Neural cell (in vitro differentiated cells): ENCODE results near the gene FHOD3. TPM values are rescaled to one million over a fixed set of nuclear protein-coding genes. Genes with fewer than 3 reads are reported as not detected.

Experiments used
- H2AFZ ChIP-seq: fragments of 200-600, 300-800 bp; sonication (generic), shearing (Covaris generic); 2 replicates; pipeline ENCODE4 v1.6.0; 2014; ENCODE audit warnings: low read depth, mild to moderate bottlenecking, antibody characterized with exemption, low read length, moderate library complexity
- H3F3A ChIP-seq: fragments of 200-600 bp; shearing (Covaris generic); 2 replicates; pipeline ENCODE4 v1.6.1; 2016; ENCODE audit warnings: mild to moderate bottlenecking, moderate library complexity, mixed read lengths, antibody characterized with exemption, low read length; ENCODE audit not compliant: insufficient read depth, poor library complexity, severe bottlenecking
- H3K27ac ChIP-seq: fragments of 200-600, 300-800 bp; sonication (generic), shearing (Covaris generic); 2 replicates; pipeline ENCODE4 v1.5.1; 2014; ENCODE audit warnings: mild to moderate bottlenecking, low read length, moderate library complexity
- H3K27me3 ChIP-seq: fragments of 300-800, 200-600 bp; sonication (generic), shearing (Covaris generic); 2 replicates; pipeline ENCODE4 v1.6.0; 2014; ENCODE audit warnings: mild to moderate bottlenecking, low read depth, low read length, moderate library complexity; ENCODE audit not compliant: insufficient read depth
- H3K36me3 ChIP-seq: fragments of 300-800, 200-600 bp; sonication (generic), shearing (Covaris generic); 2 replicates; pipeline ENCODE4 v1.5.1; 2014; ENCODE audit warnings: mild to moderate bottlenecking, antibody characterized with exemption, low read length, moderate library complexity; ENCODE audit not compliant: insufficient read depth
- H3K4me2 ChIP-seq: fragments of 300-800, 200-600 bp; sonication (generic), shearing (Covaris generic); 2 replicates; pipeline ENCODE4 v1.6.0; 2014; ENCODE audit warnings: mild to moderate bottlenecking, low read length
- H3K4me3 ChIP-seq: fragments of 300-800, 200-600 bp; sonication (generic), shearing (Covaris generic); 2 replicates; pipeline ENCODE4 v1.5.1; 2014; ENCODE audit warnings: mild to moderate bottlenecking, low read length, moderate library complexity
- H3K79me2 ChIP-seq: fragments of 200-600 bp; shearing (Covaris generic); replicated peaks from 2 replicates; pipeline ENCODE4 v1.6.0; 2014; ENCODE audit warnings: mild to moderate bottlenecking, low read length, moderate library complexity; ENCODE audit not compliant: insufficient read depth
- H3K9ac ChIP-seq: fragments of 300-800, 200-600 bp; sonication (generic), shearing (Covaris generic); 2 replicates; pipeline ENCODE4 v1.6.1; 2016; ENCODE audit warnings: mild to moderate bottlenecking, low read length, mixed read lengths
- H3K9me2 ChIP-seq: fragments of 200-600 bp; shearing (Covaris generic); 2 replicates; pipeline ENCODE4 v1.6.1; 2016; ENCODE audit warnings: mild to moderate bottlenecking, low read length, mixed read lengths; ENCODE audit not compliant: insufficient read depth
- H3K9me3 ChIP-seq: fragments of 200-600, 300-800 bp; sonication (generic), shearing (Covaris generic); 2 replicates; pipeline ENCODE4 v1.6.1; 2016; ENCODE audit warnings: mild to moderate bottlenecking, mixed run types, low read length, moderate library complexity, mixed read lengths
- H4K20me1 ChIP-seq: fragments of 200-600 bp; shearing (Covaris generic); 2 replicates; pipeline ENCODE4 v1.6.1; 2016; ENCODE audit warnings: mild to moderate bottlenecking, mixed run types; ENCODE audit not compliant: insufficient read depth
- EP300 ChIP-seq: fragments of 450-650 bp; conservative IDR thresholded peaks from 2 replicates; pipeline ENCODE4 v1.6.1; 2014; ENCODE audit warnings: antibody characterized with exemption, mild to moderate bottlenecking, moderate library complexity; ENCODE audit not compliant: poor library complexity, severe bottlenecking
- EZH2 ChIP-seq: fragments of 200-600, 300-800 bp; shearing (Covaris generic), sonication (generic); IDR thresholded peaks from 2 replicates; pipeline ENCODE4 v1.6.1; 2014; ENCODE audit warnings: antibody characterized with exemption, low read length, borderline replicate concordance, mild to moderate bottlenecking; ENCODE audit not compliant: insufficient read depth, poor library complexity, severe bottlenecking
- MXI1 ChIP-seq: fragments of 450-650 bp; conservative IDR thresholded peaks from 2 replicates; pipeline ENCODE4 v1.6.1; 2014; ENCODE audit warnings: antibody characterized with exemption, mild to moderate bottlenecking; ENCODE audit not compliant: poor library complexity, severe bottlenecking
- POLR2AphosphoS5 ChIP-seq: IDR thresholded peaks from 2 replicates; pipeline ENCODE4 v1.6.1; 2012
- RAD21 ChIP-seq: fragments of 450-650 bp; conservative IDR thresholded peaks from 2 replicates; pipeline ENCODE4 v1.6.1; 2014; ENCODE audit warnings: antibody characterized with exemption, mild to moderate bottlenecking, moderate library complexity
- SMC3 ChIP-seq: fragments of 450-650 bp; conservative IDR thresholded peaks from 2 replicates; pipeline ENCODE4 v1.6.1; 2014; ENCODE audit warnings: antibody characterized with exemption, mild to moderate bottlenecking, moderate library complexity; ENCODE audit not compliant: poor library complexity
- TAF1 ChIP-seq: IDR thresholded peaks from 2 replicates; pipeline ENCODE4 v1.6.1; 2012; ENCODE audit warnings: low read depth
- polyA plus RNA-seq: library from polyadenylated mRNA; depleted of rRNA; stranded (reverse); fragments of >200 nt; gene quantifications from 2 replicates; pipeline ENCODE4 v1.2.3, GENCODE V29; 2014
- TF ChIP-seq, protein P1 (sequence below): IDR thresholded peaks from 2 replicates; pipeline ENCODE4 v1.6.1; 2012; ENCODE audit warnings: borderline replicate concordance
- TF ChIP-seq, protein P2 (sequence below): fragments of 450-650 bp; IDR thresholded peaks from 2 replicates; pipeline ENCODE4 v1.5.1; 2014; ENCODE audit warnings: antibody characterized with exemption, mild to moderate bottlenecking, moderate library complexity; ENCODE audit not compliant: poor library complexity, severe bottlenecking

The FHOD3 gene
- polyA plus RNA-seq, 1 donor from 2014 or later, result 19.4 TPM

DNA sequence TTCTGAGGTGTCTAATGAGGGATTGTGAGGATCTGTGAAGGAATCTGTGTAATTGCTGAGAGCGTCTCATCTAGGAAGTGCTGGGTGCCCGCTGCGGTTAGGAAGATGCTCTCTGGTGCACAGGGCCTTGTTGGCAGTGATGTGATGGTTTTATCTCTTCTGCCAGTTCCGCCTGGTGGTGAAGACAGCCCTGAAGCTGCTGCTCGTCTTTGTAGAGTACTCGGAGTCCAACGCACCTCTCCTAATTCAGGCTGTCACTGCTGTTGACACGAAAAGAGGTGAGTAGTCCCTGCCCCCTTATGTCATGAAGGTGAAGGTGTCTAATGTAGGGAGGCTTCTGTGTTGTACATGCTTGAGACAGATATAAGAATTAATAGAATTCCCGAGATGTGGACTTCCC lies 297.1 kb downstream of the FHOD3 start:
- H3K9me3 ChIP-seq, result no peaks in the 10 kb centered on the region
- H3K9ac ChIP-seq, result no peak overlapping the region

DNA sequence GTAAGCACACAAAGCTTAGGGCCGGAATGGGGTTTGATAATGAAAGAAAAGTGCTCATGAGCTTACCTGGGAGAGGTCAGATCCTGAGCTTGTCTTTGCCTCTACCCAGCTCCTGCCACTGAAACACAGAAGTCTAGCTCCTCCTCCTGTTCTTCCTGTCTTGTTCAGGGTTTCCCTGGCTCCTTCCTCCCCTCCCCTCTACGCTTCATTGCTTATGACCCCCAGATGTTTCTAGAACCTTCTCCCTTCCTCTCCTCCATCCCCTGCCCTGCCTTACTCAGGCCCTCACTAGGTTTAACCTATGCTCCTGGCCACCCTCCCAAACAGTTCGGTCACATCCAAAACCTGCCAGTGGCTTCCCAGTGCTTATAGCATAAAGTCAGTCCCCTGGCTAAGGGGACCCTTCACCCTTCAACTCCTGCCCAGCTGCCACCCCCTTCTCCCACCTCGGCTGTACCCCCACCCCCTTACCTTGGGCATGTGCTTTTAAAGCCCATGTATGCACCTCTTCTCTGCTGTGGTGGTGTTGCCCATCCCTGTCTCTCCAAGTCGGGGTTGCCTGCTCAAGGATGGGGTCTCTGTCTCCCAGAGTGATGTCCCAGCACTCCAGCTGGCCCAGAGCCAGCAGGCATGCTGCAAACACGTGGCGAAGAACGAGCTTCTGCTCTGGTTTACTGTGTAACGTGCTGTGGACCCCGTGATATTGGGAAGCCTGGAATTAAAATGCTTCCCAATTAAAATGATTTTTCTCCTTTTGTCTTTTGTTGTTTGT lies 297.7 kb downstream of the FHOD3 start:
- Histone ChIP-seq H3F3A (no peaks in the 10 kb centered on the region), H3K9me2 (no peaks in the 10 kb centered on the region), H3K9me3 (no peaks in the 10 kb centered on the region), H3K27ac (no peak overlapping the region), H3K4me3 (no peak overlapping the region), H3K27me3 (no peaks in the 10 kb centered on the region), H4K20me1 (no peaks in the 10 kb centered on the region), H3K4me2 (no peak overlapping the region), H2AFZ (no peak overlapping the region), H3K79me2 (no peaks in the 10 kb centered on the region), H3K9ac (no peak overlapping the region), H3K36me3 (no peaks in the 10 kb centered on the region)
- TF ChIP-seq MXI1, result no peak
- TF ChIP-seq, protein P1, sequence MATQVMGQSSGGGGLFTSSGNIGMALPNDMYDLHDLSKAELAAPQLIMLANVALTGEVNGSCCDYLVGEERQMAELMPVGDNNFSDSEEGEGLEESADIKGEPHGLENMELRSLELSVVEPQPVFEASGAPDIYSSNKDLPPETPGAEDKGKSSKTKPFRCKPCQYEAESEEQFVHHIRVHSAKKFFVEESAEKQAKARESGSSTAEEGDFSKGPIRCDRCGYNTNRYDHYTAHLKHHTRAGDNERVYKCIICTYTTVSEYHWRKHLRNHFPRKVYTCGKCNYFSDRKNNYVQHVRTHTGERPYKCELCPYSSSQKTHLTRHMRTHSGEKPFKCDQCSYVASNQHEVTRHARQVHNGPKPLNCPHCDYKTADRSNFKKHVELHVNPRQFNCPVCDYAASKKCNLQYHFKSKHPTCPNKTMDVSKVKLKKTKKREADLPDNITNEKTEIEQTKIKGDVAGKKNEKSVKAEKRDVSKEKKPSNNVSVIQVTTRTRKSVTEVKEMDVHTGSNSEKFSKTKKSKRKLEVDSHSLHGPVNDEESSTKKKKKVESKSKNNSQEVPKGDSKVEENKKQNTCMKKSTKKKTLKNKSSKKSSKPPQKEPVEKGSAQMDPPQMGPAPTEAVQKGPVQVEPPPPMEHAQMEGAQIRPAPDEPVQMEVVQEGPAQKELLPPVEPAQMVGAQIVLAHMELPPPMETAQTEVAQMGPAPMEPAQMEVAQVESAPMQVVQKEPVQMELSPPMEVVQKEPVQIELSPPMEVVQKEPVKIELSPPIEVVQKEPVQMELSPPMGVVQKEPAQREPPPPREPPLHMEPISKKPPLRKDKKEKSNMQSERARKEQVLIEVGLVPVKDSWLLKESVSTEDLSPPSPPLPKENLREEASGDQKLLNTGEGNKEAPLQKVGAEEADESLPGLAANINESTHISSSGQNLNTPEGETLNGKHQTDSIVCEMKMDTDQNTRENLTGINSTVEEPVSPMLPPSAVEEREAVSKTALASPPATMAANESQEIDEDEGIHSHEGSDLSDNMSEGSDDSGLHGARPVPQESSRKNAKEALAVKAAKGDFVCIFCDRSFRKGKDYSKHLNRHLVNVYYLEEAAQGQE, result no peak
- no peak for TF ChIP-seq RAD21
- TF ChIP-seq POLR2AphosphoS5, result no peak
- no peak for TF ChIP-seq EP300
- no peak for TF ChIP-seq EZH2
- no peak for TF ChIP-seq SMC3
- no peak for TF ChIP-seq TAF1
- TF ChIP-seq, protein P2, sequence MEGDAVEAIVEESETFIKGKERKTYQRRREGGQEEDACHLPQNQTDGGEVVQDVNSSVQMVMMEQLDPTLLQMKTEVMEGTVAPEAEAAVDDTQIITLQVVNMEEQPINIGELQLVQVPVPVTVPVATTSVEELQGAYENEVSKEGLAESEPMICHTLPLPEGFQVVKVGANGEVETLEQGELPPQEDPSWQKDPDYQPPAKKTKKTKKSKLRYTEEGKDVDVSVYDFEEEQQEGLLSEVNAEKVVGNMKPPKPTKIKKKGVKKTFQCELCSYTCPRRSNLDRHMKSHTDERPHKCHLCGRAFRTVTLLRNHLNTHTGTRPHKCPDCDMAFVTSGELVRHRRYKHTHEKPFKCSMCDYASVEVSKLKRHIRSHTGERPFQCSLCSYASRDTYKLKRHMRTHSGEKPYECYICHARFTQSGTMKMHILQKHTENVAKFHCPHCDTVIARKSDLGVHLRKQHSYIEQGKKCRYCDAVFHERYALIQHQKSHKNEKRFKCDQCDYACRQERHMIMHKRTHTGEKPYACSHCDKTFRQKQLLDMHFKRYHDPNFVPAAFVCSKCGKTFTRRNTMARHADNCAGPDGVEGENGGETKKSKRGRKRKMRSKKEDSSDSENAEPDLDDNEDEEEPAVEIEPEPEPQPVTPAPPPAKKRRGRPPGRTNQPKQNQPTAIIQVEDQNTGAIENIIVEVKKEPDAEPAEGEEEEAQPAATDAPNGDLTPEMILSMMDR, result no peak

More for the DNA sequence above, 297.1 kb downstream of the FHOD3 start:
- Histone ChIP-seq H3K27ac (no peak overlapping the region), H4K20me1 (no peaks in the 10 kb centered on the region), H3K4me2 (no peak overlapping the region), H3F3A (no peaks in the 10 kb centered on the region), H2AFZ (no peak overlapping the region), H3K79me2 (no peaks in the 10 kb centered on the region), H3K36me3 (no peaks in the 10 kb centered on the region), H3K9me2 (no peaks in the 10 kb centered on the region), H3K4me3 (no peak overlapping the region), H3K27me3 (no peaks in the 10 kb centered on the region)
- no peak for TF ChIP-seq TAF1
- TF ChIP-seq MXI1, result no peak
- no peak for TF ChIP-seq RAD21
- TF ChIP-seq POLR2AphosphoS5, result no peak
- TF ChIP-seq, protein P2, result no peak
- no peak for TF ChIP-seq EP300
- no peak for TF ChIP-seq EZH2
- TF ChIP-seq SMC3, result no peak
- TF ChIP-seq, protein P1, result no peak
